Spleen (tissue), 11 donors: ENCODE results near the gene ANKRD28. TPM values are rescaled to one million over a fixed set of nuclear protein-coding genes. Genes with fewer than 3 reads are reported as not detected.
A peak's percentile ranks its signal among the peaks of the same experiment; 100 is the strongest.

ENCODE experiments used
- DNase-seq: peaks from one replicate; pipeline ENCODE4 v3.0.0-alpha.2; 2020
- H3K27ac ChIP-seq, 8 donors: fragments of 200-600 bp; sonication (generic) in 7 of 8; 1 replicate in 4 of 8; 2 replicates in 4 of 8; pipeline versions ENCODE4 v1.5.0 to v1.8.0; 2016 to 2021; ENCODE audit warnings: inconsistent platforms in 4 of 8, mild to moderate bottlenecking in 4 of 8, moderate library complexity in 1 of 8
- H3K27me3 ChIP-seq, 7 donors: fragments of 200-600 bp; sonication (generic) in 6 of 7; replicated peaks in 1 of 7; 1 replicate in 4 of 7; 2 replicates in 3 of 7; pipeline versions ENCODE4 v1.5.0 to v1.8.0; 2016 to 2021; ENCODE audit warnings: inconsistent platforms in 3 of 7, mild to moderate bottlenecking in 1 of 7
- H3K36me3 ChIP-seq, 6 donors: fragments of 200-600 bp; sonication (generic) in 5 of 6; 1 replicate in 4 of 6; 2 replicates in 2 of 6; pipeline versions ENCODE4 v1.5.0 to v1.8.0; 2016 to 2021; ENCODE audit warnings: inconsistent platforms in 2 of 6
- H3K4me1 ChIP-seq, 6 donors: fragments of 200-600 bp; sonication (generic) in 5 of 6; 1 replicate in 3 of 6; 2 replicates in 3 of 6; pipeline versions ENCODE4 v1.5.0 to v1.8.0; 2016 to 2021; ENCODE audit warnings: inconsistent platforms in 3 of 6
- H3K4me3 ChIP-seq, 8 donors: fragments of 200-600 bp; sonication (generic) in 7 of 8; 1 replicate in 4 of 8; 2 replicates in 4 of 8; pipeline versions ENCODE4 v1.5.0 to v1.8.0; 2016 to 2021; ENCODE audit warnings: inconsistent platforms in 4 of 8, mild to moderate bottlenecking in 4 of 8, moderate library complexity in 2 of 8
- H3K9me3 ChIP-seq, 8 donors: fragments of 200-600 bp; sonication (generic) in 7 of 8; 1 replicate in 4 of 8; 2 replicates in 4 of 8; pipeline versions ENCODE4 v1.5.0 to v1.8.0; 2016 to 2021; ENCODE audit warnings: inconsistent platforms in 4 of 8
- CTCF ChIP-seq, 11 experiments: fragments of 200-600 bp in 7 of 11; fragments of 450-650 bp in 4 of 11; sonication (generic) in 4 of 11; IDR thresholded peaks in 8 of 11; conservative IDR thresholded peaks in 3 of 11; 1 replicate in 7 of 11; 2 replicates in 4 of 11; pipeline versions ENCODE4 v1.4.0 to v1.8.0; 2016 to 2021; ENCODE audit warnings: antibody characterized with exemption in 11 of 11, inconsistent platforms in 4 of 11, mild to moderate bottlenecking in 1 of 11
- POLR2A ChIP-seq, 3 donors: fragments of 450-650 bp; IDR thresholded peaks; one replicate each; pipeline ENCODE4 v1.5.1; 2017; ENCODE audit warnings: antibody characterized with exemption in 3 of 3, mild to moderate bottlenecking in 1 of 3
- POLR2AphosphoS5 ChIP-seq, 3 donors: sonication (generic); formaldehyde crosslinking; IDR thresholded peaks; one replicate each; pipeline ENCODE4 v1.5.1; 2017; ENCODE audit warnings: antibody characterized with exemption in 3 of 3
- WGBS, 5 donors: extraction: QIAGEN DNeasy Blood & Tissue Kit in 3 of 5; methylation state at CpG; one replicate each; pipeline versions ENCODE4 v1.1.5 to v1.1.7; 2013 to 2018; 5-methylcytosine and 5-hydroxymethylcytosine counted together
- intact Hi-C: fragments of 100-400 bp; cut with DNase I; formaldehyde crosslinking; loops from one replicate; pipeline ENCODE4 v1.15.0; 2023; ENCODE audit warnings: low total_unique reads
- polyA plus RNA-seq, 3 donors: library from polyadenylated mRNA; stranded (reverse); fragments of 200-250 nt; gene quantifications; one replicate each; pipeline ENCODE4 v1.2.1, GENCODE V29; 2013
- total RNA-seq, 7 donors: library from RNA; depleted of rRNA in 3 of 7; stranded (reverse); fragments of >200 nt in 3 of 7; fragmentation: NEBNext Ultra II Directional in 4 of 7; extraction: Animal tissue kit (Norgen Biotek cat#: 25700) in 4 of 7; gene quantifications; one replicate each; pipeline versions ENCODE4 v1.1.0 to v1.2.1, GENCODE V29; 2016 to 2021
- donor health status: healthy with polysubstance abuse.
- donor health status: DM: no; HTN: no; CAD: no; lungs with moderate emphysema.
- donor health status: DM: no; HTN: no; CAD: no.
- donor health status: Bipolar disorder and iron deficiency.
- donor health status: healthy.
- donor health status: DM: no; HTN: no; CAD: no.
- donor health status: DM: yes; HTN: yes; CAD: no.

Gene ANKRD28
- total and polyA plus RNA-seq, 10 donors: 5.3 to 68.6 (median 42.2) TPM

GRCh38 chr3:15666277-15666676 is 131.5 kb downstream of the ANKRD28 start:
- intact Hi-C loops: no loop called here
- H3K27ac ChIP-seq: no peak overlapping the region
- 76 to 86% (median 81%) methylated on average over 5 of the region's 5 CpGs for WGBS, 5 donors
- no peaks in the 10 kb centered on the region for H3K27me3 ChIP-seq
- DNase-seq: no peak
- no peaks in the 10 kb centered on the region for H3K9me3 ChIP-seq
- no peak overlapping the region for H3K4me3 ChIP-seq
- no peak for TF ChIP-seq CTCF (IDR thresholded peaks at IDR 0.05 in 8 of 11, conservative IDR thresholded peaks at IDR 0.05 in 3 of 11)
- no peak for TF ChIP-seq POLR2AphosphoS5 (IDR thresholded peaks at IDR 0.05)
- no peak for TF ChIP-seq POLR2A (IDR thresholded peaks at IDR 0.05)
- H3K36me3 ChIP-seq: peaks cover 0 to 46% (median 10%) of the 10 kb centered on the region in 6 donors
- peaks cover 0 to 17% (median 10%) of the 10 kb centered on the region in 6 donors for H3K4me1 ChIP-seq

- H3K27me3 ChIP-seq: no peaks in the 10 kb centered on the region
- H3K27ac ChIP-seq: no peak overlapping the region
- H3K4me1 ChIP-seq: peaks cover 0 to 17% (median 10%) of the 10 kb centered on the region in 6 donors
- peaks cover 0 to 39% (median 8%) of the 10 kb centered on the region in 6 donors for H3K36me3 ChIP-seq
- TF ChIP-seq CTCF (IDR thresholded peaks at IDR 0.05 in 8 of 11, conservative IDR thresholded peaks at IDR 0.05 in 3 of 11): no peak
- peak in 1 of 3 donors; percentile 11 for TF ChIP-seq POLR2AphosphoS5 (IDR thresholded peaks at IDR 0.05)
- DNase-seq: no peak
- 87 to 98% (median 97%) methylated on average over 5 of the region's 5 CpGs for WGBS, 5 donors
- no peak overlapping the region for H3K4me3 ChIP-seq
- H3K9me3 ChIP-seq: no peaks in the 10 kb centered on the region
- intact Hi-C loops: no loop called here
Observed at GRCh38 chr3:15665510-15666150, 132.1 kb downstream of the ANKRD28 start.

- intact Hi-C loops: no loop called here
- Histone ChIP-seq H3K27ac (no peak overlapping the region), H3K9me3 (no peaks in the 10 kb centered on the region), H3K27me3 (no peaks in the 10 kb centered on the region), H3K4me3 (no peak overlapping the region), H3K4me1 (peaks cover 0 to 17% (median 10%) of the 10 kb centered on the region in 6 donors), H3K36me3 (peaks cover 0 to 25% (median 0%) of the 10 kb centered on the region in 6 donors)
- DNase-seq: no peak
- TF ChIP-seq CTCF (IDR thresholded peaks at IDR 0.05 in 8 of 11, conservative IDR thresholded peaks at IDR 0.05 in 3 of 11): no peak
- no peak for TF ChIP-seq POLR2A (IDR thresholded peaks at IDR 0.05)
- no peak for TF ChIP-seq POLR2AphosphoS5 (IDR thresholded peaks at IDR 0.05)
- WGBS, 5 donors: 93 to 100% (median 96%) methylated on average over 1 of the region's 1 CpG
Observed at GRCh38 chr3:15664144-15664543, 133.6 kb downstream of the ANKRD28 start.

GRCh38 chr3:15660055-15660935 is 137.5 kb downstream of the ANKRD28 start:
- H3K27me3 ChIP-seq: no peaks in the 10 kb centered on the region
- no peak overlapping the region for H3K27ac ChIP-seq
- peaks cover 9 to 38% (median 29%) of the 10 kb centered on the region in 8 donors for H3K9me3 ChIP-seq
- no peaks in the 10 kb centered on the region for H3K4me1 ChIP-seq
- 72 to 91% (median 80%) methylated on average over 7 of the region's 7 CpGs for WGBS, 5 donors
- no peaks in the 10 kb centered on the region for H3K36me3 ChIP-seq
- no peak for TF ChIP-seq CTCF (IDR thresholded peaks at IDR 0.05 in 8 of 11, conservative IDR thresholded peaks at IDR 0.05 in 3 of 11)
- no peak for TF ChIP-seq POLR2AphosphoS5 (IDR thresholded peaks at IDR 0.05)
- no peak for TF ChIP-seq POLR2A (IDR thresholded peaks at IDR 0.05)
- intact Hi-C loops: no loop called here
- no peak overlapping the region for H3K4me3 ChIP-seq
- no peak for DNase-seq
